Measurements from ENCODE around the gene AMPH.

DNA sequence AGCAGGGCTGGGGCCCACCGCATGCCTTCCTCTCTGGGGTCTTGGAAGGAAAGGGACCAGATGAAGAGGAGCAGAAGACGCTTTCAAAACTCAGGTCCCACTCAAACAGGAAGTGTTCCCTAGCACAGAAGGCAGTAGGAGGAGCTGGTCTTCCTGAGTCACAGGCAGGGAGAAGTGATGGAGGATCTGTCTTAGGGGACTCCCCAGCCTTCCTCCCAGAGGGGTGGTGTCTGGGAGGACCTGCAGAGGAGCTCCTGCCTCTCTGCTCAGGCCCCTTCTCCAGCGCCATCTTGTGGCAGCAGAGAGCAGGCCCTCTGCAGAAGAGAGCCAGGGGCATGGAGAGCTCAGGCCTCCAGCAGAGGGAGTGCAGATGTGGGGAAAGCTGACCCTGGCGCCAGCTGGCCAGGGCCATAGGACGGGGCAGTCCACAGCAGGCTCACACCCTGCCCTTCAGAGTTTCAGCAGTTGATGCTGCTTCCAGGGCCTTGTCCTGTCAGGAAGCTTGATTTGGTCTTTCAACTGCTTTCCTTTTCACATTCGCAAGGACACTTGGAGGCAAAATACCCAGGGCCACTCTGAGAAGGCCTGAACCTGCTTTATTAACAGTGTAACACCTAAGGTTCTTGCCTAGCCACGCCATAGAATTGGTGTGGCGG is 295.6 kb downstream of the AMPH start:
- TF ChIP-seq, protein P1, sequence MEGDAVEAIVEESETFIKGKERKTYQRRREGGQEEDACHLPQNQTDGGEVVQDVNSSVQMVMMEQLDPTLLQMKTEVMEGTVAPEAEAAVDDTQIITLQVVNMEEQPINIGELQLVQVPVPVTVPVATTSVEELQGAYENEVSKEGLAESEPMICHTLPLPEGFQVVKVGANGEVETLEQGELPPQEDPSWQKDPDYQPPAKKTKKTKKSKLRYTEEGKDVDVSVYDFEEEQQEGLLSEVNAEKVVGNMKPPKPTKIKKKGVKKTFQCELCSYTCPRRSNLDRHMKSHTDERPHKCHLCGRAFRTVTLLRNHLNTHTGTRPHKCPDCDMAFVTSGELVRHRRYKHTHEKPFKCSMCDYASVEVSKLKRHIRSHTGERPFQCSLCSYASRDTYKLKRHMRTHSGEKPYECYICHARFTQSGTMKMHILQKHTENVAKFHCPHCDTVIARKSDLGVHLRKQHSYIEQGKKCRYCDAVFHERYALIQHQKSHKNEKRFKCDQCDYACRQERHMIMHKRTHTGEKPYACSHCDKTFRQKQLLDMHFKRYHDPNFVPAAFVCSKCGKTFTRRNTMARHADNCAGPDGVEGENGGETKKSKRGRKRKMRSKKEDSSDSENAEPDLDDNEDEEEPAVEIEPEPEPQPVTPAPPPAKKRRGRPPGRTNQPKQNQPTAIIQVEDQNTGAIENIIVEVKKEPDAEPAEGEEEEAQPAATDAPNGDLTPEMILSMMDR (IDR thresholded peaks at IDR 0.05) = peak; percentile 43 to 97 (median 67)
- no peak for TF ChIP-seq POLR2A (IDR thresholded peaks at IDR 0.05)
- TF ChIP-seq POLR2AphosphoS5 (IDR thresholded peaks at IDR 0.05; ENCODE audit: insufficient read depth in 1 of 2, low read depth in 1 of 2) = peak in 1 of 2 donors; percentile 53
